Tibial nerve (tissue), 4 donors: Measurements from ENCODE around the gene HAAO.

Source experiments
- CTCF ChIP-seq, 5 experiments: fragments of 200-600 bp in 3 of 5; fragments of 450-650 bp in 2 of 5; sonication (generic) in 3 of 5; IDR thresholded peaks; one replicate each; pipeline ENCODE4 v1.5.1; 2016 to 2019; ENCODE audit warnings: antibody characterized with exemption in 5 of 5, mild to moderate bottlenecking in 3 of 5, moderate library complexity in 2 of 5
- EP300 ChIP-seq, 2 donors: sonication (generic); formaldehyde crosslinking; IDR thresholded peaks; one replicate each; pipeline ENCODE4 v1.6.1; 2017; ENCODE audit warnings: antibody characterized with exemption in 2 of 2, mild to moderate bottlenecking in 1 of 2
- POLR2A ChIP-seq, 2 donors: fragments of 450-650 bp; IDR thresholded peaks; one replicate each; pipeline ENCODE4 v1.6.1; 2017; ENCODE audit warnings: antibody characterized with exemption in 2 of 2, mild to moderate bottlenecking in 2 of 2, moderate library complexity in 2 of 2

DNA sequence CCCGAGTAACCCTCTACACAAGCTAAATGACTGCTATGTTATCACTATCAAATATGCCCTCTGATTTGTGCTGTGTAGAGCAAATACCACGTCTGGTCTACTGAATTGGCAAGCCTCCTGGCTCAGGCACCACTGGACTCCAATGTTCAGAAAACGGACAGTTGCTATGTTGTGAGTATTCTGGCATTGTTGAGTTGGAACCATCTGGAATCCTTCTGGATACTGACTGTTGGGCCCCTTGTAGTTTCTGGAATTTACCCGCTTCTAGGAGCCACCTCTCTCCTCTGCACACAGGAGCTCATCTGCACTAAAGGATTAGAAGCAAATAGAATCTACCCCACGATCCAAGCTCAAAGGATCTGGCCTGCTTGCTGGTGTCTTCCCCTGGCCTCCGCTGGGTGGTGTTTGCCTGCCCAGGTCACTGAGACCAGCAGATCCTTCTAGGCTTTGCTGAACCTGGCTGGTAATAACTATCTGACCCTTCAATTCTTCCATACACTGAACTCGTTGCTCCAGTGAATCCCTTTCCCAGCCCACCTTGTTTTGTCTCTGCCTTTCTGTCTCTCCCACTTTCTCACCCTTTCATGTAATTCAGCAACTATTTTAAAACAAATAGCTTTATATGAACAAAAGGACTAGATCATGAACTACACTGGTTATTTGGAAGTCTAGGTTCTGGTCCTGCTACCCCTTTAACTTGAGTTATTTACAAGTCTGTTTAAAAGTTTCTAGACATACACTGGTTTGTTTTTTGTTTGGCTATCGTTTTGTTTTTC lies 2.1 kb upstream of the HAAO start:
- TF ChIP-seq CTCF (IDR thresholded peaks at IDR 0.05) (peak in 1 of 5 experiments; percentile 10), POLR2A (IDR thresholded peaks at IDR 0.05) (no peak), EP300 (IDR thresholded peaks at IDR 0.05) (no peak)
